Measurements from ENCODE around the gene GC. TPM values are rescaled to one million over a fixed set of nuclear protein-coding genes. Genes with fewer than 3 reads are reported as not detected.

GC gene
- total RNA-seq: not detected
- not detected for polyA plus RNA-seq
- total RNA-seq: not detected

- H3K36me3 ChIP-seq (ENCODE audit: control insufficient read depth in 2 of 3, insufficient read depth in 3 of 3, low read length in 3 of 3): no peaks in the 10 kb centered on the region
- ATAC-seq (no peak), DNase-seq (no peak)
- CTCF ChIA-PET: no interaction called here
- H3K27ac Mint-ChIP-seq: no peak within 1 kb of the TSS
- H3K4me1 ChIP-seq (ENCODE audit: control insufficient read depth in 2 of 2, insufficient read depth in 2 of 2, low read length in 2 of 2): no peaks in the 10 kb centered on the region
- no peak within 1 kb of the TSS for H3K27ac ChIP-seq (ENCODE audit: low read depth, low read length)
- no peak within 1 kb of the TSS for H3K4me3 ChIP-seq (ENCODE audit: low read length)
- intact Hi-C loops (cut with micrococcal nuclease): no loop called here
- no peaks in the 10 kb centered on the region for H3K27me3 ChIP-seq (ENCODE audit: control insufficient read depth in 2 of 2, insufficient read depth in 2 of 2, low read length in 2 of 2)
- POLR2A ChIA-PET: no interaction called here
- H3K9me3 Mint-ChIP-seq: peaks cover 0 to 7% (median 0%) of the 10 kb centered on the region in 11 donors
- H3K4me3 Mint-ChIP-seq: no peak within 1 kb of the TSS
- peaks cover 0 to 1% (median 0%) of the 10 kb centered on the region in 7 donors for H3K4me1 Mint-ChIP-seq
- H3K27me3 Mint-ChIP-seq: peaks cover 0 to 8% (median 0%) of the 10 kb centered on the region in 5 donors
- no peaks in the 10 kb centered on the region for H3K36me3 Mint-ChIP-seq
- no peaks in the 10 kb centered on the region for H3K9me3 ChIP-seq (ENCODE audit: control insufficient read depth in 2 of 3, low read length in 3 of 3)
Observed at GRCh38 chr4:71783972-71784371, at the start of gene GC. GC (minus strand) TSS chr4:71784079; CDS start chr4:71784018, 61 bp downstream.

GRCh38 chr4:71833232-71833900 lies 49.5 kb upstream of the GC start:
- Mint-ChIP-seq H3K4me1 (no peaks in the 10 kb centered on the region), H3K9me3 (peaks cover 0 to 2% (median 0%) of the 10 kb centered on the region in 11 donors), H3K36me3 (no peaks in the 10 kb centered on the region), H3K27me3 (peaks cover 0 to 6% (median 0%) of the 10 kb centered on the region in 5 donors), H3K27ac (no peak overlapping the region), H3K4me3 (no peak overlapping the region)
- POLR2A ChIA-PET: no interaction called here
- no peaks in the 10 kb centered on the region for H3K27me3 ChIP-seq (ENCODE audit: control insufficient read depth in 2 of 2, insufficient read depth in 2 of 2, low read length in 2 of 2)
- H3K36me3 ChIP-seq (ENCODE audit: control insufficient read depth in 2 of 3, insufficient read depth in 3 of 3, low read length in 3 of 3): no peaks in the 10 kb centered on the region
- H3K4me3 ChIP-seq (ENCODE audit: low read length): no peak overlapping the region
- ATAC-seq (no peak), DNase-seq (no peak)
- CTCF ChIA-PET: no interaction called here
- H3K4me1 ChIP-seq (ENCODE audit: control insufficient read depth in 2 of 2, insufficient read depth in 2 of 2, low read length in 2 of 2): no peaks in the 10 kb centered on the region
- intact Hi-C loops (cut with micrococcal nuclease): no loop called here
- no peak overlapping the region for H3K27ac ChIP-seq (ENCODE audit: low read depth, low read length)
- H3K9me3 ChIP-seq (ENCODE audit: control insufficient read depth in 2 of 3, low read length in 3 of 3): no peaks in the 10 kb centered on the region

GRCh38 chr4:71832049-71832448 lies 48.2 kb upstream of the GC start:
- Mint-ChIP-seq H3K9me3 (peaks cover 0 to 2% (median 0%) of the 10 kb centered on the region in 11 donors), H3K27me3 (no peaks in the 10 kb centered on the region), H3K4me3 (no peak overlapping the region), H3K27ac (no peak overlapping the region), H3K36me3 (no peaks in the 10 kb centered on the region), H3K4me1 (no peaks in the 10 kb centered on the region)
- no peaks in the 10 kb centered on the region for H3K4me1 ChIP-seq (ENCODE audit: control insufficient read depth in 2 of 2, insufficient read depth in 2 of 2, low read length in 2 of 2)
- no peak overlapping the region for H3K4me3 ChIP-seq (ENCODE audit: low read length)
- H3K9me3 ChIP-seq (ENCODE audit: control insufficient read depth in 2 of 3, low read length in 3 of 3): no peaks in the 10 kb centered on the region
- intact Hi-C loops (cut with micrococcal nuclease): no loop called here
- no peak overlapping the region for H3K27ac ChIP-seq (ENCODE audit: low read depth, low read length)
- ChIA-PET POLR2A (no interaction called here), CTCF (no interaction called here)
- DNase-seq (no peak), ATAC-seq (no peak)
- H3K27me3 ChIP-seq (ENCODE audit: control insufficient read depth in 2 of 2, insufficient read depth in 2 of 2, low read length in 2 of 2): no peaks in the 10 kb centered on the region
- no peaks in the 10 kb centered on the region for H3K36me3 ChIP-seq (ENCODE audit: control insufficient read depth in 2 of 3, insufficient read depth in 3 of 3, low read length in 3 of 3)

GRCh38 chr4:71830497-71831190 lies 46.8 kb upstream of the GC start:
- no peak overlapping the region for H3K4me3 ChIP-seq (ENCODE audit: low read length)
- Mint-ChIP-seq H3K27ac (no peak overlapping the region), H3K9me3 (peaks cover 0 to 7% (median 3%) of the 10 kb centered on the region in 11 donors), H3K27me3 (no peaks in the 10 kb centered on the region), H3K36me3 (no peaks in the 10 kb centered on the region), H3K4me3 (no peak overlapping the region), H3K4me1 (no peaks in the 10 kb centered on the region)
- no peaks in the 10 kb centered on the region for H3K4me1 ChIP-seq (ENCODE audit: control insufficient read depth in 2 of 2, insufficient read depth in 2 of 2, low read length in 2 of 2)
- H3K36me3 ChIP-seq (ENCODE audit: control insufficient read depth in 2 of 3, insufficient read depth in 3 of 3, low read length in 3 of 3): no peaks in the 10 kb centered on the region
- CTCF ChIA-PET: no interaction called here
- no peaks in the 10 kb centered on the region for H3K9me3 ChIP-seq (ENCODE audit: control insufficient read depth in 2 of 3, low read length in 3 of 3)
- no peak overlapping the region for H3K27ac ChIP-seq (ENCODE audit: low read depth, low read length)
- no peak for ATAC-seq
- H3K27me3 ChIP-seq (ENCODE audit: control insufficient read depth in 2 of 2, insufficient read depth in 2 of 2, low read length in 2 of 2): no peaks in the 10 kb centered on the region
- POLR2A ChIA-PET: no interaction called here
- DNase-seq: no peak
- intact Hi-C loops (cut with micrococcal nuclease): no loop called here

GRCh38 chr4:71828470-71828869 lies 44.6 kb upstream of the GC start:
- no peak for ATAC-seq
- POLR2A ChIA-PET: no interaction called here
- CTCF ChIA-PET: no interaction called here

GRCh38 chr4:71827826-71828225 lies 43.9 kb upstream of the GC start:
- Histone ChIP-seq H3K4me1 (ENCODE audit: control insufficient read depth in 2 of 2, insufficient read depth in 2 of 2, low read length in 2 of 2) (no peaks in the 10 kb centered on the region), H3K27ac (ENCODE audit: low read depth, low read length) (no peak overlapping the region), H3K36me3 (ENCODE audit: control insufficient read depth in 2 of 3, insufficient read depth in 3 of 3, low read length in 3 of 3) (no peaks in the 10 kb centered on the region), H3K4me3 (ENCODE audit: low read length) (no peak overlapping the region), H3K27me3 (ENCODE audit: control insufficient read depth in 2 of 2, insufficient read depth in 2 of 2, low read length in 2 of 2) (no peaks in the 10 kb centered on the region), H3K9me3 (ENCODE audit: control insufficient read depth in 2 of 3, low read length in 3 of 3) (no peaks in the 10 kb centered on the region)
- DNase-seq: no peak
- intact Hi-C loops (cut with micrococcal nuclease): no loop called here
- no peak overlapping the region for H3K27ac Mint-ChIP-seq
- H3K4me3 Mint-ChIP-seq: no peak overlapping the region
- no peaks in the 10 kb centered on the region for H3K4me1 Mint-ChIP-seq
- peaks cover 0 to 10% (median 3%) of the 10 kb centered on the region in 11 donors for H3K9me3 Mint-ChIP-seq
- ATAC-seq: no peak
- no peaks in the 10 kb centered on the region for H3K27me3 Mint-ChIP-seq
- ChIA-PET CTCF (no interaction called here), POLR2A (no interaction called here)
- no peaks in the 10 kb centered on the region for H3K36me3 Mint-ChIP-seq

More at GRCh38 chr4:71828470-71828869, 44.6 kb upstream of the GC start:
- H3K4me3 Mint-ChIP-seq: no peak overlapping the region
- Histone ChIP-seq H3K27me3 (ENCODE audit: control insufficient read depth in 2 of 2, insufficient read depth in 2 of 2, low read length in 2 of 2) (no peaks in the 10 kb centered on the region), H3K27ac (ENCODE audit: low read depth, low read length) (no peak overlapping the region), H3K4me3 (ENCODE audit: low read length) (no peak overlapping the region), H3K4me1 (ENCODE audit: control insufficient read depth in 2 of 2, insufficient read depth in 2 of 2, low read length in 2 of 2) (no peaks in the 10 kb centered on the region), H3K36me3 (ENCODE audit: control insufficient read depth in 2 of 3, insufficient read depth in 3 of 3, low read length in 3 of 3) (no peaks in the 10 kb centered on the region), H3K9me3 (ENCODE audit: control insufficient read depth in 2 of 3, low read length in 3 of 3) (no peaks in the 10 kb centered on the region)
- no peak for DNase-seq
- intact Hi-C loops (cut with micrococcal nuclease): no loop called here
- H3K9me3 Mint-ChIP-seq: peaks cover 0 to 10% (median 4%) of the 10 kb centered on the region in 11 donors
- no peak overlapping the region for H3K27ac Mint-ChIP-seq
- H3K27me3 Mint-ChIP-seq: no peaks in the 10 kb centered on the region
- no peaks in the 10 kb centered on the region for H3K4me1 Mint-ChIP-seq
- no peaks in the 10 kb centered on the region for H3K36me3 Mint-ChIP-seq
